H1 (cell line): ENCODE results near the gene MYH3. TPM values are rescaled to one million over a fixed set of nuclear protein-coding genes. Genes with fewer than 3 reads are reported as not detected.

Experiments used
- polyA plus RNA-seq, 7 experiments: library from polyadenylated mRNA; depleted of rRNA in 3 of 7; stranded (reverse) in 5 of 7; unstranded in 2 of 7; fragments of >200 nt in 5 of 7; fragments of 200-250 nt in 2 of 7; gene quantifications; 1 replicate in 5 of 7; 2 replicates in 1 of 7; 4 replicates in 1 of 7; pipeline versions ENCODE4 v1.2.1 to v1.2.3, GENCODE V29; 2011 to 2013; ENCODE audit warnings: missing spikeins in 2 of 7, mixed read lengths in 2 of 7
- total RNA-seq: library from RNA; stranded (reverse); fragmentation: NEBNext Ultra II Directional; extraction: Animal tissue kit (Norgen Biotek cat#: 25700); gene quantifications from 2 replicates; pipeline ENCODE4 v1.2.1, GENCODE V29; 2021

Gene MYH3
- total and polyA plus RNA-seq, 2 of the 8 experiments (the other 6 are each of a cell fraction or from before 2014, with no cell fraction given) = 0.65 to 1.8 TPM

Other genes with a start within 250 kb of the MYH3 start
- gene MYH8, start 235.4 kb downstream of the MYH3 start, total RNA-seq = not detected in 2 replicates
- gene MYH8, start 235.4 kb downstream of the MYH3 start, polyA plus RNA-seq (2011; rRNA removed) = not detected in 2 replicates
- not detected in 2 replicates for gene MYH4, start 187.8 kb downstream of the MYH3 start, total RNA-seq
- not detected in 2 replicates for gene MYH4, start 187.8 kb downstream of the MYH3 start, polyA plus RNA-seq (2011; rRNA removed)
- gene MYH1, start 138.8 kb downstream of the MYH3 start, total RNA-seq = 0.06 TPM in 1 of 2 replicates, not detected in the other
- not detected in 2 replicates for gene MYH1, start 138.8 kb downstream of the MYH3 start, polyA plus RNA-seq (2011; rRNA removed)
- 9.0 and 9.5 TPM in 2 replicates for gene MYH2, start 107.7 kb downstream of the MYH3 start, total RNA-seq
- 1.0 and 2.7 TPM in 2 replicates for gene MYH2, start 107.7 kb downstream of the MYH3 start, polyA plus RNA-seq (2011; rRNA removed)
- 60.3 and 61.8 TPM in 2 replicates for gene SCO1, start 40.2 kb upstream of the MYH3 start, total RNA-seq
- gene SCO1, start 40.2 kb upstream of the MYH3 start, polyA plus RNA-seq (2011; rRNA removed) = 16.6 and 18.7 TPM in 2 replicates
- 6.0 and 6.7 TPM in 2 replicates for gene ADPRM, start 40.3 kb upstream of the MYH3 start, total RNA-seq
- 4.6 and 7.9 TPM in 2 replicates for gene ADPRM, start 40.3 kb upstream of the MYH3 start, polyA plus RNA-seq (2011; rRNA removed)
- gene TMEM220, start 72.7 kb upstream of the MYH3 start, total RNA-seq = 3.8 and 4.2 TPM in 2 replicates
- gene TMEM220, start 72.7 kb upstream of the MYH3 start, polyA plus RNA-seq (2011; rRNA removed) = 2.8 and 4.1 TPM in 2 replicates
- gene TMEM238L, start 146.8 kb upstream of the MYH3 start, total RNA-seq = not detected in 2 replicates
- not detected in 2 replicates for gene TMEM238L, start 146.8 kb upstream of the MYH3 start, polyA plus RNA-seq (2011; rRNA removed)
- gene PIRT, start 180.8 kb upstream of the MYH3 start, total RNA-seq = not detected in 2 replicates
- gene PIRT, start 180.8 kb upstream of the MYH3 start, polyA plus RNA-seq (2011; rRNA removed) = 0.03 TPM in 1 of 2 replicates, not detected in the other